Dermis microvascular lymphatic vessel endothelial cell (primary cell): ENCODE measurements around the gene CHST15. TPM values are rescaled to one million over a fixed set of nuclear protein-coding genes. Genes with fewer than 3 reads are reported as not detected.

ENCODE experiments used
- DNase-seq, 2 donors: peaks; one replicate each; pipeline versions ENCODE4 v3.0.0 to v3.0.0-alpha.2; 2010; ENCODE audit warnings: low read depth in 2 of 2
- total RNA-seq: library from RNA; depleted of rRNA; stranded (reverse); fragments of >200 nt; gene quantifications from 2 replicates; pipeline ENCODE4 v1.2.1, GENCODE V29; 2014

CHST15 gene
- total RNA-seq, 1 donor from 2014 or later, result 72.9 TPM

DNA sequence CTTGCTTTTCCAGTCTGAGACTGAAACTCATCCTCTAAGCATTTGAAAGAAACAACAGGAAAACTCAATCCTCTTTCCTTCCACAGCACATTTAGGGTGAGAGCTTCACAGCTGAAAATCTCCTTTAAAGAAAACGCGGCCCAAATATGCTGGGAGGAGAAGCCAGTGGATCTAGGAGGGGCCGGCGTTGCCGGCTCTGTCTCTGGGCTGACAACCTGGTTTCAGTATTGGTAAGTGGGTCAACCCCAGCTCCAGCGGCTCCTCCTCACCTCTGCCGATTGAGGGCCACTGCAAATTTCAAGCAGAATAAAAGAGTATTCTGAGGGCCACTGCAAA is 126.5 kb downstream of the CHST15 start:
- DNase-seq, result no peak

DNA sequence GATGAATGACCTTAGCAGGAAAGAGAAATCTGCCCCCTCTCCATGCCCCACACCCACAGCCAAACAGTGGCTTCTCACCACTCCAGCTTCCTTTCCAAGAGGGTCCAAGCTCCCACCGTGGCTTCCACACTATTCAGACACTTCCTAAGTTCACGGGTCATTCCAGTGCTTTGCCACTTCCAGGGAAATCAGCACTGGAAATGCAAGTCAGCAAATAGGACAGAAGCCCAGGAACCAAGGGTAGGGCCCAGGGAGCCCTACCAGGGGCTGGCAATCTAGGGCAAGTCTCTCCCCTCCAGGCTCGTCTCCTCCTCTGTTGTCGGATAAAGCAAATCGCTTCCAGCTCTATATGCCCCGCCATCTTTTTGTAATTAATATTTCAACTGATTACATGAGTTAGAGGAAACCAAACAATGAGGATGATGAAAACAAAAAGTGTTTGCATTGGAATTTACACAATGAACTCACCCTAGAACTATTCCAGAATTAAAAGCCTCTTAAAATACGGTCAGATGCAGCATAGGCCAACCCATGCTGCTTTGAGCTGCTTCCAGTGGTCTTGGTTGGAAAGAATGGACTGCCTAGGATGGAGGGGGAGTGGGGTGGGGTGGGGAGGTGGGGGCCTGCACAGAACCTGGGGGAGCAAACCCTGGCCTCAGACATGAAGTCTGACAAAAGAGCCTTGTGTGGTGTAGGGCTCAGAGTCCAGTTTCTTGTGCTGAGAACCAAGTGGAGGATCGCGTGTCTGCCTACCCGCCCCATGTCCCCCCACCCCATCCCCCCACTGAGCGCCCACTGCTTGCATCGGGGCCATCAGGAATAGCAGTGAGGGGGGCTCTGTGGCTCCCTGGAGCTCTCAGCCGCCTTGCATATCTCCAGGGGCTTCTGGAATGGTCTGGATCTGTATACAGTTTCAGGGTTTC is 127.2 kb downstream of the CHST15 start:
- no peak for DNase-seq

DNA sequence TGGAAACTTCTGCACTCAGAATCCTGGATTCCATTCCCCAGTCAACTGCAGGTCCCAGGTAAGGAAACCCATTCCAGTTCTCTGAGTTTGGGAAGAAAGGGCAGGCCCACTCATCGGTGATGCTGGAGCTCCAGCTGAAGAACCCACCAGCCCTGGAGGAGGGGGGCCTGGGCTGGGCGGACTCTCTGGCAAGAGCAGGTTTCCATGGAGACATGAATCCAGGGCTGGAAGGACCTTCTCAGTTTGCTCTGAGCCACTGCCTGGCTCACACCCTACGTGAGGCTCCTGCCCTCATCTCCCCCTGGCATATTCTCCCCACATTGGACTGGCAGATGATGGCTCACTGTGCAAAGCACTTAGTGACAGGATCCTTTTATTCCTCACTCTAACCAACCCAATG is 128.4 kb downstream of the CHST15 start:
- DNase-seq, result no peak

DNA sequence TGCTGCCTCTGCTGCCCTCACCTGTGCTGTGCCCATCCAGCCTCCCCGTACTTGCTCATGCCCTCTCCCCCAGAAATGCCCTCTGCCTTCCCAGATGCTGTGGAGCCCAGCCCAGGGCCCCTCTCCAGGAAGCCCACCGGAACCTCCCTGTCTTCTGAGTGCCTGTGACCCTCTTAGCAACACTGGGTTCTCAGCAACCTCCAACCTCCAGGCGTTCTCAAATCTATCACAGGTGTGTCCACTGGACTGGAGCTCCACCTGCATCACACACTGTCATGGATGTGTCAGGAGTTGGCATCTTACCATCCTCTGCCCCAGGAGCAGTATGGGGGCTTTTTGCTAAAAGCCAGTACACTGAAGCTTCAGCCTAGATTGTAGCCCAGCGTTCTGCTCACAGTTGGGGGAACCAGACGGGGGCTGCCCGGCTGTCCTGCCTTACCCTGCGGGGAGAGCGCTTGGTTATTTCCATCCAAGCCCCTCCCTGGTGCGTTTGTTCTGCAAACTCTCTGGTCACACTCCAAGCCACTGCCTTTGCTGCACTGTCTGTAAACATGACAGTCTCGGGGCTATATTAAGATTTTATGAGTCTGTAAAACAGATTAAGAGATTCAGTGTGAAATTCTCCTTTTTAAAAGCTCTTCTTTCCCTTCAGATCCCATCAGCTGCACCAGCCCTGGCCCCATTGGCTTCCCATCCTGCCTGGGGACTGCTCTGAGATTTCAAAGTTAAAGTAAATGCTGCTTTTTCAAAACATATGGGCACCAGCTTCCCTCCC is 130.5 kb downstream of the CHST15 start:
- DNase-seq, result no peak

DNA sequence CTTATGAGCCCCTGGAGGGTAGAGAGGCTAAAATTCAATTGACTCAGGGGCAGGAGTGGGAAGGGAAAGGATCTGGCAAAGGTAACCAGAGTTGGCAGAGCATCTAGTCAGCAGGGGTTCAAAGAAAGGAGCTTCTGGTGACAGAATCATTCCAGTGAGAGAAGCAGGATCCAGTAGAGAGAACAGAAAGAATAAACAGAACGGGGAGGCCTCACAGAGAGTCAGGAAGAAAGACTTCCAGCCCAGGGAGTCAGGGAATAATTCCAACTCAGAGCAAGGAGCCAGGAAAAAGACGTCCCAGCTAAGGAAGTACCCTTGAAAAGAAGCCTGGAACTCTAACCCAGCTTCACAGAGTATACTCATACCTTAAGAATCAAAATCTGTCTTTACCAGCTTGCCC is 135.2 kb downstream of the CHST15 start:
- DNase-seq, result no peak

Other genes with a start within 250 kb of the CHST15 start
- 0.25 and 0.26 TPM in 2 replicates for gene CPXM2, start 201.8 kb downstream of the CHST15 start, total RNA-seq